Body of pancreas (tissue), 4 donors: Measurements from ENCODE around the gene KCNJ14.

Source experiments
- CTCF ChIP-seq, 7 experiments: fragments of 450-650 bp in 4 of 7; fragments of 200-600 bp in 3 of 7; sonication (generic) in 3 of 7; IDR thresholded peaks; one replicate each; pipeline ENCODE4 v1.5.1; 2016 to 2019; ENCODE audit warnings: antibody characterized with exemption in 7 of 7
- POLR2A ChIP-seq, 3 donors: fragments of 450-650 bp; IDR thresholded peaks; one replicate each; pipeline ENCODE4 v1.6.1; 2016; ENCODE audit warnings: antibody characterized with exemption in 3 of 3, mild to moderate bottlenecking in 2 of 3

- TF ChIP-seq CTCF (IDR thresholded peaks at IDR 0.05): no peak
- TF ChIP-seq POLR2A (IDR thresholded peaks at IDR 0.05): no peak
These were observed 1.1 kb upstream of the KCNJ14 start for GRCh38 chr19:48454150-48454730.
